GM12892 (cell line): ENCODE data around the gene CNTNAP1.
"Not testable (repeated sequence)": the region's sequence is repeated elsewhere in the genome, so short reads cannot be mapped to it uniquely, and the experiment has no call there.

Experiments
- DNase-seq: peaks from one replicate; pipeline ENCODE4 v3.0.0; 2011; ENCODE audit not compliant: insufficient read length
- FAIRE-seq: peaks from 2 replicates; lab custom pipeline; 2011; peaks lifted over from hg19 to GRCh38; lab: Jason Lieb, UNC
- POLR2A ChIP-seq: IDR thresholded peaks from 2 replicates; pipeline ENCODE4 v1.6.1; 2011; ENCODE audit warnings: low read depth, low read length, control low read depth
- POLR2AphosphoS5 ChIP-seq: IDR thresholded peaks from 2 replicates; pipeline ENCODE4 v1.6.1; 2011; ENCODE audit warnings: low read depth, low read length, control low read depth
- TAF1 ChIP-seq: IDR thresholded peaks from 2 replicates; pipeline ENCODE4 v1.6.1; 2011; ENCODE audit warnings: low read depth, mild to moderate bottlenecking, control low read depth, low read length, borderline replicate concordance

CNTNAP1 gene

GRCh38 chr17:42709561-42709960 is 27.2 kb downstream of the CNTNAP1 start:
- DNase-seq = no peak
- FAIRE-seq = no peak
- TF ChIP-seq TAF1 (no peak), POLR2A (no peak), POLR2AphosphoS5 (no peak)

- DNase-seq (no peak), FAIRE-seq (peak; percentile 79)
These were observed 38.8 kb downstream of the CNTNAP1 start for GRCh38 chr17:42720996-42721583.

GRCh38 chr17:42723636-42724035 is 41.3 kb downstream of the CNTNAP1 start:
- no peak for FAIRE-seq
- DNase-seq = no peak
- TF ChIP-seq POLR2A (no peak), TAF1 (no peak), POLR2AphosphoS5 (no peak)

More at GRCh38 chr17:42720996-42721583, 38.8 kb downstream of the CNTNAP1 start:
- TF ChIP-seq POLR2A (no peak), POLR2AphosphoS5 (no peak), TAF1 (no peak)

GRCh38 chr17:42725143-42725542 is 42.8 kb downstream of the CNTNAP1 start:
- no peak for FAIRE-seq

GRCh38 chr17:42740699-42741098 is 58.4 kb downstream of the CNTNAP1 start:
- DNase-seq = no peak
- TF ChIP-seq TAF1 (no peak), POLR2AphosphoS5 (no peak), POLR2A (no peak)
- no peak for FAIRE-seq

More at GRCh38 chr17:42725143-42725542, 42.8 kb downstream of the CNTNAP1 start:
- no peak for DNase-seq
- no peak for TF ChIP-seq TAF1
- no peak for TF ChIP-seq POLR2AphosphoS5
- TF ChIP-seq POLR2A = no peak

GRCh38 chr17:42742916-42743315 is 60.6 kb downstream of the CNTNAP1 start:
- FAIRE-seq, DNase-seq: not testable (repeated sequence)

- FAIRE-seq (no peak), DNase-seq (no peak)
- TF ChIP-seq TAF1 (no peak), POLR2AphosphoS5 (no peak), POLR2A (no peak; the same call in 1 of the 2 replicates)
These were observed 61.4 kb downstream of the CNTNAP1 start for GRCh38 chr17:42743595-42744282.

GRCh38 chr17:42744283-42744805 is 62.0 kb downstream of the CNTNAP1 start:
- TF ChIP-seq POLR2A (peak; percentile 47; the same call in 1 of the 2 replicates), TAF1 (0 out of 2 replicates have a peak, but pooled peaks have one; percentile 47), POLR2AphosphoS5 (0 out of 2 replicates have a peak, but pooled peaks have one; percentile 18)
- DNase-seq (peak; percentile 53), FAIRE-seq (no peak)

- FAIRE-seq (peak; percentile 100), DNase-seq (peak; percentile 99)
- TF ChIP-seq POLR2A (no peak; the same call in 1 of the 2 replicates), TAF1 (no peak; the same call in 1 of the 2 replicates), POLR2AphosphoS5 (peak; percentile 53; the same call in 1 of the 2 replicates)
These were observed 62.7 kb downstream of the CNTNAP1 start, which contains the start of gene EZH1 for GRCh38 chr17:42744806-42745617. EZH1 (minus strand) TSS chr17:42745040; CDS start chr17:42728941, 16,099 bp downstream.

GRCh38 chr17:42748202-42748907 is 66.0 kb downstream of the CNTNAP1 start:
- FAIRE-seq (no peak), DNase-seq (no peak)
- TF ChIP-seq TAF1 (no peak), POLR2AphosphoS5 (no peak), POLR2A (no peak)
